ENCODE results near the gene LRRC43.

Gene LRRC43

DNA sequence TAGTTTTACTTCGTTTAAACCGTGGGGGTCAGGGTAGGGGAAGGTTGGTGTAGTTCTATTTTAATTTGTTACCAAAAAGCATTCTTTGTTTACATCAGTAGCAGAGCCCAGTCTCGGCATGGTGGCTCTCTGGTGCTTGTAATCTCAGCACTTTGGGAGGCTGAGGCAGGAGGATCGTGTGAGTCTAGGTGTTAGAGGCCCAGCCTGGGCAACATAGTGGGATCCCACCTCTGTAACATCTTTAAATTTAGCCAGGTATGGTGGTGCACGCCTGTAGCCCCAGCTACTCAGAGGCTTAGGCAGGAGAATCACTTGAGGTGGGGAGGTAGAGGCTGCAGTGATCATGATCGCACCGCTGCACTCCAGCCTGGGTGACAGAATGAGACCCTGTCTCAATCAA, 2.2 kb downstream of the LRRC43 start:
- TF ChIP-seq, protein P1, sequence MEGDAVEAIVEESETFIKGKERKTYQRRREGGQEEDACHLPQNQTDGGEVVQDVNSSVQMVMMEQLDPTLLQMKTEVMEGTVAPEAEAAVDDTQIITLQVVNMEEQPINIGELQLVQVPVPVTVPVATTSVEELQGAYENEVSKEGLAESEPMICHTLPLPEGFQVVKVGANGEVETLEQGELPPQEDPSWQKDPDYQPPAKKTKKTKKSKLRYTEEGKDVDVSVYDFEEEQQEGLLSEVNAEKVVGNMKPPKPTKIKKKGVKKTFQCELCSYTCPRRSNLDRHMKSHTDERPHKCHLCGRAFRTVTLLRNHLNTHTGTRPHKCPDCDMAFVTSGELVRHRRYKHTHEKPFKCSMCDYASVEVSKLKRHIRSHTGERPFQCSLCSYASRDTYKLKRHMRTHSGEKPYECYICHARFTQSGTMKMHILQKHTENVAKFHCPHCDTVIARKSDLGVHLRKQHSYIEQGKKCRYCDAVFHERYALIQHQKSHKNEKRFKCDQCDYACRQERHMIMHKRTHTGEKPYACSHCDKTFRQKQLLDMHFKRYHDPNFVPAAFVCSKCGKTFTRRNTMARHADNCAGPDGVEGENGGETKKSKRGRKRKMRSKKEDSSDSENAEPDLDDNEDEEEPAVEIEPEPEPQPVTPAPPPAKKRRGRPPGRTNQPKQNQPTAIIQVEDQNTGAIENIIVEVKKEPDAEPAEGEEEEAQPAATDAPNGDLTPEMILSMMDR (conservative IDR thresholded peaks at IDR 0.05) = no peak
- TF ChIP-seq ZFX (IDR thresholded peaks at IDR 0.05) = no peak
- no peak overlapping the region for H3K27ac ChIP-seq

DNA sequence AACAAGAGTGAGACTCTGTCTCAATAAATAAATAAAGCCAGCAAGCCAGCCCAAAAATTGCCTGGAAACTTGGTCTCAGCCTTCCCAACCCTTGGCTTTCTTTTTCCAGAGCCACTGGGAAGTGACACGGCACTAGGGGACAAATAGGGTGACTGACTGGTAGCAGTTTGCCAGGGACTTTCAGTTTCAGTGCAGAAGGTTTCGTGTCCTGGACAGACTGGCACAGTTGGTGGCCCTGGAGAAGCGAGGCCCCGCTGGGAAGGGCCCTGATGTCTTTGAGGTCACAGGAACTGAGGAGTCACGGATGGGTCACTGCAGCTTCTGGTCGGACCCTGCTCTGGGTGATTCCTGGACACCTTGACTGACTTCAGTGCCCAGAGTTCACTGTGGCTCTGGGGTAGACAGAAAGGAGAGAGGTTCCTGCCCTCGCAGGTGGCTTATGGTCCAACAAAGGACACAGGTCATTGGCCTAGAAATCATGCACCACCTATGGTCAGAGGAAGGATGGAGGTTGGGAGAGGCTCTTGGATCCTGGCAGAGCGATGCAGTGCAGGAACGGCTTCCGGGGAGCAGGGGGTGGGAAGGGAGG, 2.7 kb downstream of the LRRC43 start:
- H3K27ac ChIP-seq = no peak overlapping the region
- no peak for TF ChIP-seq ZFX (IDR thresholded peaks at IDR 0.05)
- TF ChIP-seq, protein P1 (conservative IDR thresholded peaks at IDR 0.05) = no peak

DNA sequence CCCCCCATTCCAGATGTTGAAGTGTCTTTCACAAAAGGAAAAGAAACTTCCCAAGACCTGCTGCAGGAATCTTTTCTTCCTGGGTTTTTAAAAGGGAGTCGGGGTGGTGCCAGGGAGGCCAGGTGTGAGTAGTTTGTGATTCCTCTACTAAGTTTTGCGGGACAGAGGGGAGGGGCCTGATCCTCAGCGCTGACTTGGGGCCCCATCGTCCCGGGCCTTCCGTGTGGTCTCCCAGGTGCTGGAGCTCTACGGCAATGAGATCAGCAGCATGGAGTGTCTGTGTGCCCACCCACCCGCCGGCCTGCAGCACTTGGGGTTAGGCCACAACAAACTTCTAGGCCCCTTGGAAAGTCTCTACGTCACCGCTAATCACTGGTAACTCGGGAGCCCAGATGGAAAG, 4.5 kb downstream of the LRRC43 start:
- TF ChIP-seq, protein P1 (conservative IDR thresholded peaks at IDR 0.05) = no peak
- no peak for TF ChIP-seq ZFX (IDR thresholded peaks at IDR 0.05)
- H3K27ac ChIP-seq = no peak overlapping the region

DNA sequence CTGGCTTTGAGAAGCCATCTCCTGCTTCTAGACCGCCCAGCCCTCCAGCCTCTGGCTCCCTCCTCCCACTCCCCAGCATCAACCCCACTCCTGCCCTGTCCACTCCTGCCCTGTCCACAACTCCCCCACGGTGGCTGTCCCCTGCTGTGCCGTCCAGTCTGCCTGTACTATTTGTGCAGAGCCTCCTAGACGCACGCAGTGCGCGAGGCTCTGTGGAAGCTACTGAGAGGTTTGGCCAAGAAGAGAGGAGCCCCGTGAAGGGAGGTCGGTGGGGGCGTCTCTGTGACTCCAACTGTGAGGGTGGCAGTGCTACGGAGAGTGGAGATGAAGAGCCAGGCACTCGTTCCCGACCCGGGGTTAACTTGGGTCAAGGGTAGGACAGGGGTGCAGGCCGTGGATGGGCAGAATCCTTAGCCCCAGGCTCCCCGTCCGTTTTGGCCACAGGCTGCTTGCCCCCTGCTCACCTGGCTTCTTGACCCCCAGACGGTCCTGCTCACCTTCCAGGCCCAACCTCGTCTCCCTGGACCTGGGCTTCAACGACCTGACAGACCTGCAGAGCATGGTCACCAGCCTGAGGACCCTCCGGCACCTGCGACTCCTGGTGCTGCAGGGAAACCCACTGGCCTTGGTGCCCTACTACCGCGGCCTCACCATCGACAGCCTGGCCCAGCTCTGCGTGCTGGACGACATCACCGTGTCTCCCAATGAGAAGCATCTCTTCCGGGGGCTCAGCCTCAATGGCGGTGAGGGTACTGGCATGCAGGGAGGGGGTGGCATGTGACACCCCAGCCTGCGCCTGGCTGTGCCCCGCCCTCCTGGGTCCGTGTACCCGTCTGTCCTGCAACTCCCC, 6.9 kb downstream of the LRRC43 start:
- no peak overlapping the region for H3K27ac ChIP-seq
- no peak for TF ChIP-seq ZFX (IDR thresholded peaks at IDR 0.05)
- TF ChIP-seq, protein P1 (conservative IDR thresholded peaks at IDR 0.05) = no peak

DNA sequence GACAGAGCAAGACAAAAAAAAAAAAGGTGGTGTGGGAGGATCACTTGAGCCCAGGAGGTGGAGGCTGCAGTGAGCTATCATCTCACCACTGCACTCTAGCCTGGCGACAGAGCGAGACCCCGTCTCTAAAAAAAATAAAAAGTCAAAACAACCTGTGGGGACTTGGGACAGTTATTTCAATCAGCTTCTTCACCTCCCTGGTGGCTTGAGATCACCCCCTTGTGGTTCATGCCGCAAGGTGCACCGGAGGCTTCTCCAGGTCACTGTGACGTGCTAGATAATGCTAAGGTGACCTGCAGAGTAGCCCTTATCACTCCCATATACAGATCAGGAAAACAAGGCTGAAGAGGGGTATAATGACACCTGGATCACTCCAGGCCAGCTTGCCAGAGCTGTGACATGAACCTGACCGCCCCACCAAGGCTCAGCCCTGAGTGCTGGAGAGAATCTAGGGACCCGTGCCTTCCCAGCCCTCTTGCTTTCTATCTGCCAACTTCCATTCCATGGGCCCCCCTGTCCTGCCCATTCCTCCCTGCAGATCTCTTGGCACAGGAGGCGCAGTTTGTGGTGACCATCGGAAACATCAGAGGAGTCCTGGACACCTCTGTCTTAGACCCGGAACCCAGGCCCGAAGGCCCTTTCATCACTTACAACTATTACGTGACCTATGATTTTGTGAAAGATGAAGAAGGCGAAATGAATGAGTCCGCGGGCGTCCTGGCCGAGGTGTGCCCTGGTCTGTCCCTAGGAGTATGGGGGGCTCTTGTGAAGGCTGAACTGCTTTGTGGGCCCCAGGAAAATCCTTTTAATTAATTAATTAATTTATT, 8.1 kb downstream of the LRRC43 start:
- H3K27ac ChIP-seq = no peak overlapping the region
- TF ChIP-seq, protein P1 (conservative IDR thresholded peaks at IDR 0.05) = peak; percentile 90
- no peak for TF ChIP-seq ZFX (IDR thresholded peaks at IDR 0.05)

DNA sequence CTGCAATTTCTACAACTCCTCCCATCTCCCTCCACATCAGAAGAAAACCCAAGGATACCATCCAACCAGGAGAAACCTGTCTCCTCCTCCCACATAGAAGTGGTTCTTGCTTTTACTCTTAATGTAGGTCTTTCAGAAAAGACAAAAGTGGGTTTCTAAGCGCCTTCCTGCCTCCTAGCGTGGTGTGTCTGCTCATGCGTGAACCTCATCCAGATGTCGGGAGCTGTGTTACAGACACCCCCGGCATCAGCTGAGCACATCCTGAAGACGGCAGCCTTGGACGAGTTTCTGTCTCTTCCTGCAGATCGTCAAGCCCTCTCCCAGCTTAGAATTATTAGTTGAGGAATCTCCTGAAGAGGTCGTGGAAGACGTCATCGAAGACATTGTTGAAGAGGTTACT, 9.5 kb downstream of the LRRC43 start:
- TF ChIP-seq, protein P1 (conservative IDR thresholded peaks at IDR 0.05) = no peak
- TF ChIP-seq ZFX (IDR thresholded peaks at IDR 0.05) = no peak
- H3K27ac ChIP-seq = no peak overlapping the region

DNA sequence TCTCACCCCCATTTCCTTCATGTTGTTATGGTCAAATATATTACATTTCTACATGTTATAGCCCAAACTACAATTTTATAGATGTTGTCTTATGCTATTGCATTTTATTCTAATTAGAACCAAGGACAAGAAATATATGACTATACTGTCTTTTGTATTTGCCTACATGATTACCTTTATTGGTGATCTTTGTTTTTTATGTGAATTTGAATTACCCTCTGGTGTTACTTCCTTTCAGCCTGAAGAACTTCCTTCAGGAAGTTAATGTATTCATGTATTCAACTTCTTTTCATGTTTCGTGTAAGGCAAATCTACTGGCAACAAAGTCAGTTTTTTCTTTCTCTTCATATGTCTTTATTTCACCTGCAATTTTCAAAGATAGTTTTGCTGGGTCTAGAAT, 11.9 kb downstream of the LRRC43 start:
- TF ChIP-seq ZFX (IDR thresholded peaks at IDR 0.05) = no peak
- TF ChIP-seq, protein P1 (conservative IDR thresholded peaks at IDR 0.05) = no peak
- H3K27ac ChIP-seq = no peak overlapping the region
